Smooth muscle cell of the pulmonary artery (primary cell): ENCODE results near the gene SLC44A2. TPM values are rescaled to one million over a fixed set of nuclear protein-coding genes. Genes with fewer than 3 reads are reported as not detected.

Experiments
- total RNA-seq: library from RNA; depleted of rRNA; stranded (reverse); fragments of >200 nt; gene quantifications from 2 replicates; pipeline ENCODE4 v1.2.3, GENCODE V29; 2014

The SLC44A2 gene
- 97.8 and 132 TPM in 2 replicates for total RNA-seq

DNA sequence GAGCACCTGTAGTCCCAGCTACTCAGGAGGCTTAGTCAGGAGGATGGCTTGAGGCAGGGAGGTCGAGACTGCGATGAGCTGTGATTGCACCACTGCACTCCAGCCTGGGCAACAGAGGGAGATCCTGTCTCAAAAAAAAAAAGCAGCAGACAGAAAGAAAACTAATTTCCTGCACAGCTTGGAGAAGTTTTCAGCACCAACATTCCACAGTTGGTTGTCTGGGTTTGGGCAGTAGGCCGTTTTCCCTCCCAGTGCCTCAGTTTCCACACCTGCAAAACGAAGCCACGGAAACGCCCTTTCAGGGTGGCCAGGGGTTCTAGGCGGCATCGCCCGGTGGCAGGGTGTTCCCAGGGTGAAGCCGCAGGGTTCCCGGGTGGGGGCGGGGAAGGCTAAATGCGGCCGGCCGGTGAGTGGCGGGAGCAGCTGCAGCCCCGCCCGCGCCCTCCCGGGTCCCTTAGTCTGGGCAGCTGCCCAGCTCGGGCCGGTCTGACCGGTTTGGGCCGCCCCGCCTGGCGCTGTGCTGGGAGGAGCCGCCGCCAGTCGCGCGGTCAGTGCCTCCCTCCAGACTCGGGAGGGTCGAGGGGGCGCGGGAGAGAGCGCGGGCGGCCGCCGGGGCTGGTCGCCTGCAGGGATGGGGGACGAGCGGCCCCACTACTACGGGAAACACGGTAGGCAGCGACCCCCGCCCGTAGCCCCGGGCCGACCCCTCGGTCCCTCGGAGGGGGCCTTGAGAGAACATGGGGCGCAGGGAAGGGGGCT lies at the start of gene SLC44A2:
TSS of gene SLC44A2 (plus strand) at position 551 of the 759 bp plus-strand sequence. CDS start at position 632, 81 bp downstream.

DNA sequence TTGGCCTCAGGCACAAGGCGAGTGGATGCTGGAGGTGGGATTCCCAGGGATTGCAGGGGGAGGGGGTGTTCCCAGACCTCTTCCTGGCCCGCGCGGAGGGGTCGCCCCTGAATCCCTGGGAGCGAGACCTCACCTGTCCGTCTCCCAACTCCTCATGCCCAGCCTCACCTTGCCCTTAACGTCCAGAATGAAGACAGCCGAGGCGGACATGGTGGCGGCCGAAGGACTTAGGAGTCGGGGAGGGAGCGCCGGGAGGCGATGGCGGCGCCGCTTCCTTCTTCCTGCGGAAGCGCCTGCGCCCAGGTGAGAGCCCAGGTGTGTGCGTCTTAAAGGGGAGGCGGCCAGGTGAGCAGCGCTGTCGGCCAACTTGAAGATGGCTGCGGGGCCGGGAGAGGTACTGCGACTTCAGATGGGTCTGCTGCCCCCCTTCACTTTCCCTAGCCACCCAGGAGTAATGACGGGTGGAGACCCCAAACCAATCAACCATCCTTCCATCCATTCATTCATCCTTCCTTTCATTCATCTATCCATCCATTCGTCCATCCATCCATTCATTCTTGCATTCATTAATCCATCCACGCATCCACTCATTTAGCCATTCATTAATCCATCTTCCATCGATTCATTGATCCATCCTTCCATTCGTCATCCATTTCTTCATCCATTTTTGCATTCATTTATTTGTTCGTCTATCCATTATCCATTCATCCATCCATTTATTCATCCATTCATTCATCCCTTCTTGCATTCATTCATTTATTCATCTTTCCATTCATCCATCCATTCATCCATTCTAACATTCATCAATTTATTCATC lies 38.1 kb upstream of the SLC44A2 start, which contains the start of gene AP1M2:
TSS of gene AP1M2 (minus strand) at position 291 of the 817 bp plus-strand sequence. CDS start at position 210, 81 bp downstream.

DNA sequence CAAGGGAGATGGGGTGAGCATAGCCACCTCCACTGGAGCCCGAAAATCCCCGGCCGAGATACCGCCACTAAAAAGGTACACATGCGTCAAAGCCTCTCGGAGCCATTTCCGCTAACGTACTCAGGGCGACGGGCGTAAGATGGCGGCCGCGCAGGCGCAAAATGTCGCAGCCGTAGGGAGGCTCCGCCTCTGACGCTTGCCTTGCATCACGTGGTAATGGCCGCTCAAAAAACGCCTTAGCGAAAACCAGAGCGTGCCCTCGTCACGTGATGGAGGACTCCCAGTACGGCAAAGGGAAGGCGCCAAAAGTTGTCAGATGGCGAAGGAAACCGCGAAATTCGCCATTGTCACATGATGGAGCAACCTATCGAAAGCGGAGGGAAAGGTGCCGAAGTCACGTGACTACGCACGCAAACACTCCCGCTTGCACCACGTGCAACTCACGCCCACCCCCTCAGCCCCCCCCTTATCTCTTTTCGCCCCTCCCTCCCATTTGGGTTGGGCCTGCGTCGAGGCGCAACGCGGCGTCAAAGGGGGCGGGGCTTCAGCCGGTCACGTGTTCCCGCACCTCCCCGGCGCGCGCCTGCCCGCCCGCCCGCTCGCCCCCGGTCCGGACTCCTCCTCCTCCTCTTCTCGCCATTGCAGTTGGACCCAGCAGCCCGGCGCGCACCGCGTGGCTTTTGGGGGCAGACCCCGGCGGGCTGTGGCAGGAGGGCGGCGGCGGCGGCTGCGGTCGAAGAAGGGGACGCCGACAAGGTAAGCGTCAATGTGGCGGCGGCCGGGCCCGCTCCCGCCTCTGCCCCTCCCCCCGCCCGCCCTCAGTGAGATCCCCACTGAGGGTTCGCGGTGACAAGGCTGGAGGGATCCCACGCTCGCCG lies 28.6 kb downstream of the SLC44A2 start, which contains the start of gene ILF3:
TSS of gene ILF3 (plus strand) at position 615 of the 878 bp plus-strand sequence. CDS start 16,260 bp downstream, outside the sequence.

Other genes starting within 250 kb of the SLC44A2 start
- 82.5 and 86.6 TPM in 2 replicates for gene TYK2, start 245.0 kb upstream of the SLC44A2 start, total RNA-seq
- gene CDC37, start 222.0 kb upstream of the SLC44A2 start, total RNA-seq = 119 and 153 TPM in 2 replicates
- 9.7 and 10.0 TPM in 2 replicates for gene PDE4A, start 205.0 kb upstream of the SLC44A2 start, total RNA-seq
- gene KEAP1, start 122.2 kb upstream of the SLC44A2 start, total RNA-seq = 79.0 and 82.3 TPM in 2 replicates
- gene S1PR5, start 108.1 kb upstream of the SLC44A2 start, total RNA-seq = 1.7 and 4.8 TPM in 2 replicates
- 9.9 and 14.3 TPM in 2 replicates for gene ATG4D, start 81.6 kb upstream of the SLC44A2 start, total RNA-seq
- 8.0 and 10.7 TPM in 2 replicates for gene KRI1, start 59.5 kb upstream of the SLC44A2 start, total RNA-seq
- 9.8 and 11.6 TPM in 2 replicates for gene CDKN2D, start 56.6 kb upstream of the SLC44A2 start, total RNA-seq
- gene AP1M2, start 38.2 kb upstream of the SLC44A2 start, total RNA-seq = 0.13 TPM in 1 of 2 replicates, not detected in the other
- gene ILF3, start 28.8 kb downstream of the SLC44A2 start, total RNA-seq = 94.9 and 121 TPM in 2 replicates
- gene QTRT1, start 75.9 kb downstream of the SLC44A2 start, total RNA-seq = 21.7 and 29.0 TPM in 2 replicates
- gene DNM2, start 92.5 kb downstream of the SLC44A2 start, total RNA-seq = 104 and 122 TPM in 2 replicates
- gene TMED1, start 210.7 kb downstream of the SLC44A2 start, total RNA-seq = 42.0 and 48.8 TPM in 2 replicates
- 0.65 and 0.86 TPM in 2 replicates for gene C19orf38, start 222.9 kb downstream of the SLC44A2 start, total RNA-seq
- 34.7 and 45.9 TPM in 2 replicates for gene CARM1, start 246.0 kb downstream of the SLC44A2 start, total RNA-seq